ENCODE data around the gene SCRG1.

The SCRG1 gene

GRCh38 chr4:173398220-173398619, 696 bp downstream of the SCRG1 start:
- Histone ChIP-seq H3K27ac (ENCODE audit: extremely low read depth, low read depth, low read length) (no peak overlapping the region), H3K4me1 (ENCODE audit: control insufficient read depth, insufficient read depth, low read length) (no peaks in the 10 kb centered on the region), H3K9me3 (ENCODE audit: control insufficient read depth, insufficient read depth, low read depth, low read length) (no peaks in the 10 kb centered on the region), H3K4me3 (ENCODE audit: low read depth, low read length) (no peak overlapping the region), H3K36me3 (ENCODE audit: control insufficient read depth in 2 of 2, insufficient read depth in 1 of 2, low read length in 2 of 2) (no peaks in the 10 kb centered on the region)
- CTCF ChIA-PET, result interaction anchor here (0.6 to 0.8 kb wide), 2 partner anchors 15 to 16 kb away, joined by 3 read pairs; no protein-coding TSS in a partner anchor
- no peak for TF ChIP-seq ZNF16 (tag by site-specific recombination; IDR thresholded peaks at IDR 0.05; ENCODE audit: low read depth)
- no peak for TF ChIP-seq WT1 (tag by site-specific recombination; IDR thresholded peaks at IDR 0.05)
- no peak for TF ChIP-seq ZNF18 (tag by site-specific recombination; IDR thresholded peaks at IDR 0.05)
- no peak for TF ChIP-seq KLF9 (tag by site-specific recombination; IDR thresholded peaks at IDR 0.05; ENCODE audit: low read depth)
- TF ChIP-seq ZNF292 (tag by site-specific recombination; IDR thresholded peaks at IDR 0.05; ENCODE audit: borderline replicate concordance, low read depth), result no peak
- no peak for TF ChIP-seq PRDM2 (tag by site-specific recombination; IDR thresholded peaks at IDR 0.05; ENCODE audit: borderline replicate concordance)
- no peak for TF ChIP-seq SETDB1 (IDR thresholded peaks at IDR 0.05; ENCODE audit: insufficient read length, low read length)
- no peak for TF ChIP-seq GLIS2 (tag by site-specific recombination; IDR thresholded peaks at IDR 0.05)
- no peak for TF ChIP-seq ZEB2 (tag by site-specific recombination; IDR thresholded peaks at IDR 0.05)
- TF ChIP-seq ZNF747 (tag by site-specific recombination; IDR thresholded peaks at IDR 0.05), result no peak
- TF ChIP-seq ZNF549 (tag by site-specific recombination; IDR thresholded peaks at IDR 0.05), result no peak
- TF ChIP-seq, protein P1, sequence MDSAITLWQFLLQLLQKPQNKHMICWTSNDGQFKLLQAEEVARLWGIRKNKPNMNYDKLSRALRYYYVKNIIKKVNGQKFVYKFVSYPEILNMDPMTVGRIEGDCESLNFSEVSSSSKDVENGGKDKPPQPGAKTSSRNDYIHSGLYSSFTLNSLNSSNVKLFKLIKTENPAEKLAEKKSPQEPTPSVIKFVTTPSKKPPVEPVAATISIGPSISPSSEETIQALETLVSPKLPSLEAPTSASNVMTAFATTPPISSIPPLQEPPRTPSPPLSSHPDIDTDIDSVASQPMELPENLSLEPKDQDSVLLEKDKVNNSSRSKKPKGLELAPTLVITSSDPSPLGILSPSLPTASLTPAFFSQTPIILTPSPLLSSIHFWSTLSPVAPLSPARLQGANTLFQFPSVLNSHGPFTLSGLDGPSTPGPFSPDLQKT (IDR thresholded peaks at IDR 0.05; ENCODE audit: borderline replicate concordance, low read depth, low read length), result no peak
- TF ChIP-seq ZNF423 (tag by site-specific recombination; IDR thresholded peaks at IDR 0.05), result no peak
- no peak for TF ChIP-seq GFI1B (tag by site-specific recombination; IDR thresholded peaks at IDR 0.05)
- no peak for TF ChIP-seq ZNF394 (tag by site-specific recombination; IDR thresholded peaks at IDR 0.05; ENCODE audit: borderline replicate concordance)
- TF ChIP-seq, protein P2, sequence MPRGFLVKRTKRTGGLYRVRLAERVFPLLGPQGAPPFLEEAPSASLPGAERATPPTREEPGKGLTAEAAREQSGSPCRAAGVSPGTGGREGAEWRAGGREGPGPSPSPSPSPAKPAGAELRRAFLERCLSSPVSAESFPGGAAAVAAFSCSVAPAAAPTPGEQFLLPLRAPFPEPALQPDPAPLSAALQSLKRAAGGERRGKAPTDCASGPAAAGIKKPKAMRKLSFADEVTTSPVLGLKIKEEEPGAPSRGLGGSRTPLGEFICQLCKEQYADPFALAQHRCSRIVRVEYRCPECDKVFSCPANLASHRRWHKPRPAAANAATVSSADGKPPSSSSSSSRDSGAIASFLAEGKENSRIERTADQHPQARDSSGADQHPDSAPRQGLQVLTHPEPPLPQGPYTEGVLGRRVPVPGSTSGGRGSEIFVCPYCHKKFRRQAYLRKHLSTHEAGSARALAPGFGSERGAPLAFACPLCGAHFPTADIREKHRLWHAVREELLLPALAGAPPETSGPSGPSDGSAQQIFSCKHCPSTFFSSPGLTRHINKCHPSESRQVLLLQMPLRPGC (tag by site-specific recombination; IDR thresholded peaks at IDR 0.05), result no peak
- no peak for TF ChIP-seq ZNF426 (tag by site-specific recombination; IDR thresholded peaks at IDR 0.05)
- no peak for TF ChIP-seq ZNF791 (tag by site-specific recombination; IDR thresholded peaks at IDR 0.05)
- no peak for TF ChIP-seq SP2 (tag by site-specific recombination; IDR thresholded peaks at IDR 0.05)
- TF ChIP-seq ZNF311 (tag by site-specific recombination; IDR thresholded peaks at IDR 0.05; ENCODE audit: borderline replicate concordance), result no peak
- POLR2A ChIA-PET, result no interaction called here

Measured in HEK293 (cell line).